ENCODE results near the gene VSIR. TPM values are rescaled to one million over a fixed set of nuclear protein-coding genes. Genes with fewer than 3 reads are reported as not detected.

VSIR gene
- total RNA-seq, 1 donor from 2014 or later, result 21.4 TPM

- TF ChIP-seq, protein P1, sequence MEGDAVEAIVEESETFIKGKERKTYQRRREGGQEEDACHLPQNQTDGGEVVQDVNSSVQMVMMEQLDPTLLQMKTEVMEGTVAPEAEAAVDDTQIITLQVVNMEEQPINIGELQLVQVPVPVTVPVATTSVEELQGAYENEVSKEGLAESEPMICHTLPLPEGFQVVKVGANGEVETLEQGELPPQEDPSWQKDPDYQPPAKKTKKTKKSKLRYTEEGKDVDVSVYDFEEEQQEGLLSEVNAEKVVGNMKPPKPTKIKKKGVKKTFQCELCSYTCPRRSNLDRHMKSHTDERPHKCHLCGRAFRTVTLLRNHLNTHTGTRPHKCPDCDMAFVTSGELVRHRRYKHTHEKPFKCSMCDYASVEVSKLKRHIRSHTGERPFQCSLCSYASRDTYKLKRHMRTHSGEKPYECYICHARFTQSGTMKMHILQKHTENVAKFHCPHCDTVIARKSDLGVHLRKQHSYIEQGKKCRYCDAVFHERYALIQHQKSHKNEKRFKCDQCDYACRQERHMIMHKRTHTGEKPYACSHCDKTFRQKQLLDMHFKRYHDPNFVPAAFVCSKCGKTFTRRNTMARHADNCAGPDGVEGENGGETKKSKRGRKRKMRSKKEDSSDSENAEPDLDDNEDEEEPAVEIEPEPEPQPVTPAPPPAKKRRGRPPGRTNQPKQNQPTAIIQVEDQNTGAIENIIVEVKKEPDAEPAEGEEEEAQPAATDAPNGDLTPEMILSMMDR (IDR thresholded peaks at IDR 0.05), result no peak
- no peak overlapping the region for H3K27ac Mint-ChIP-seq
- no peak overlapping the region for H3K4me3 Mint-ChIP-seq
- ChIA-PET CTCF (interaction anchor here (0.6 to 4.7 kb wide), 27 partner anchors 11 to 498 kb away, joined by 3 to 47 read pairs (median 4); partner anchors contain the start of genes PSAP, SLC29A3 and VSIR), POLR2A (interaction anchor here (0.9 to 2.1 kb wide), 7 partner anchors 24 to 242 kb away, joined by 3 to 13 read pairs (median 4); partner anchors contain the start of gene PSAP)
- H3K9me3 Mint-ChIP-seq, result no peaks in the 10 kb centered on the region
- intact Hi-C loops (cut with micrococcal nuclease), result loop anchor here (1.0 to 5.0 kb wide), 13 partner anchors 24 to 498 kb away; partner anchors contain the start of genes CDH23, SLC29A3 and VSIR
- H3K27me3 Mint-ChIP-seq, result no peaks in the 10 kb centered on the region
- H3K36me3 Mint-ChIP-seq (ENCODE audit: low read depth), result peaks cover 26% of the 10 kb centered on the region
- ATAC-seq (ENCODE audit: low read depth), result peak; percentile 94
- DNase-seq, result peak; percentile 79
- H3K4me1 Mint-ChIP-seq, result peaks cover 2% of the 10 kb centered on the region
These were observed 38.9 kb upstream of the VSIR start for GRCh38 chr10:71812016-71812912.

DNA sequence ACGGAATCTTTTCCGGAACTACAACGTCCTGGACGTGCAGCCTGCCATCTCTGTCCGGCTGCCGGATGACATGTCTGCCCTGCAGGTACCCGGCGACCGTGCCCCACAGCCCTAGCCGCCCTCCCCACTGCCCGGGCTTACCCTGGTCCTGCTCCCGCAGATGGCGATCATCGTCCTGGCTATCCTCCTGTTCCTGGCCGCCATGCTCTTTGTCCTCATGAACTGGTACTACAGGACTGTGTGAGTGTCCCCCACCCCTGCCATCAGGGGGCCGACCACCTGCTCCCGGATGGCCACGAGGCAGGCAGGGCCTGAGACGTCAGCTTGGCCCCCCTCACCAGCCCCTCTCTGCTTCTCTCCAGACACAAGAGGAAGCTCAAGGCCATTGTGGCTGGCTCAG lies 38.0 kb upstream of the VSIR start:
- no peak overlapping the region for H3K27ac Mint-ChIP-seq
- peaks cover 2% of the 10 kb centered on the region for H3K4me1 Mint-ChIP-seq
- ChIA-PET CTCF (interaction anchor here (0.6 to 4.7 kb wide), 26 partner anchors 10 to 497 kb away, joined by 3 to 47 read pairs (median 4); partner anchors contain the start of genes PSAP, SLC29A3 and VSIR), POLR2A (interaction anchor here (0.9 to 2.1 kb wide), 6 partner anchors 25 to 241 kb away, joined by 3 to 8 read pairs (median 4); partner anchors contain the start of gene PSAP)
- TF ChIP-seq, protein P1 (IDR thresholded peaks at IDR 0.05), result no peak
- H3K36me3 Mint-ChIP-seq (ENCODE audit: low read depth), result peaks cover 17% of the 10 kb centered on the region
- H3K9me3 Mint-ChIP-seq, result no peaks in the 10 kb centered on the region
- intact Hi-C loops (cut with micrococcal nuclease), result loop anchor here (1.0 to 5.0 kb wide), 3 partner anchors 39 to 414 kb away; partner anchors contain the start of genes CDH23 and VSIR
- no peaks in the 10 kb centered on the region for H3K27me3 Mint-ChIP-seq
- no peak overlapping the region for H3K4me3 Mint-ChIP-seq
- ATAC-seq (ENCODE audit: low read depth), result no peak
- DNase-seq, result no peak

GRCh38 chr10:71810048-71810750 lies 36.9 kb upstream of the VSIR start:
- H3K4me3 Mint-ChIP-seq, result no peak overlapping the region
- H3K27ac Mint-ChIP-seq, result no peak overlapping the region
- TF ChIP-seq, protein P1 (IDR thresholded peaks at IDR 0.05), result no peak

GRCh38 chr10:71809628-71810027 lies 36.3 kb upstream of the VSIR start:
- Mint-ChIP-seq H3K27me3 (no peaks in the 10 kb centered on the region), H3K4me3 (no peak overlapping the region), H3K27ac (no peak overlapping the region), H3K4me1 (peaks cover 2% of the 10 kb centered on the region), H3K9me3 (no peaks in the 10 kb centered on the region), H3K36me3 (ENCODE audit: low read depth) (peaks cover 2% of the 10 kb centered on the region)
- TF ChIP-seq, protein P1 (IDR thresholded peaks at IDR 0.05), result no peak
- no peak for ATAC-seq (ENCODE audit: low read depth)
- POLR2A ChIA-PET, result no interaction called here
- CTCF ChIA-PET, result interaction anchor here (1.3 to 1.5 kb wide), 2 partner anchors 86 to 211 kb away, joined by 3 to 4 read pairs; no protein-coding TSS in a partner anchor
- intact Hi-C loops (cut with micrococcal nuclease), result loop anchor here (5.0 kb wide), 2 partner anchors 37 to 412 kb away; partner anchors contain the start of genes CDH23 and VSIR
- DNase-seq, result no peak

More at GRCh38 chr10:71810048-71810750, 36.9 kb upstream of the VSIR start:
- peaks cover 6% of the 10 kb centered on the region for H3K36me3 Mint-ChIP-seq (ENCODE audit: low read depth)
- ChIA-PET POLR2A (interaction anchor here (0.7 kb wide), 1 partner anchor 17 kb away, joined by 11 read pairs; no protein-coding TSS in a partner anchor), CTCF (interaction anchor here (1.3 to 4.7 kb wide), 3 partner anchors 102 to 240 kb away, joined by 3 to 47 read pairs (median 10); no protein-coding TSS in a partner anchor)
- DNase-seq (no peak), ATAC-seq (ENCODE audit: low read depth) (no peak)
- no peaks in the 10 kb centered on the region for H3K9me3 Mint-ChIP-seq
- H3K27me3 Mint-ChIP-seq, result no peaks in the 10 kb centered on the region
- peaks cover 2% of the 10 kb centered on the region for H3K4me1 Mint-ChIP-seq
- intact Hi-C loops (cut with micrococcal nuclease), result loop anchor here (5.0 kb wide), 2 partner anchors 38 to 413 kb away; partner anchors contain the start of genes CDH23 and VSIR

All from activated B cell treated with CpG ODN at 0.5 μM for 24 hours (primary cell).